Measurements from ENCODE around the gene PCP4.
A peak's percentile ranks its signal among the peaks of the same experiment; 100 is the strongest.

The PCP4 gene

GRCh38 chr21:39867198-39867650 lies at the start of gene PCP4:
Gene PCP4 (plus strand): TSS chr21:39867438. CDS start chr21:39867502, 64 bp downstream.
- DNase-seq: peak; percentile 74

- no peak for DNase-seq
These were observed 48.7 kb upstream of the PCP4 start for GRCh38 chr21:39818557-39818956.

GRCh38 chr21:39822042-39822441 lies 45.2 kb upstream of the PCP4 start:
- no peak for DNase-seq

- no peak for DNase-seq
These were observed 42.0 kb upstream of the PCP4 start for GRCh38 chr21:39825250-39825649.

- no peak for DNase-seq
These were observed 32.7 kb upstream of the PCP4 start for GRCh38 chr21:39834543-39834942.

- no peak for DNase-seq
These were observed 29.3 kb upstream of the PCP4 start for GRCh38 chr21:39837861-39838359.

GRCh38 chr21:39840373-39841097 lies 26.7 kb upstream of the PCP4 start:
- DNase-seq: no peak

GRCh38 chr21:39842741-39843459 lies 24.3 kb upstream of the PCP4 start:
- no peak for DNase-seq

GRCh38 chr21:39843483-39843882 lies 23.8 kb upstream of the PCP4 start:
- no peak for DNase-seq

GRCh38 chr21:39843916-39844315 lies 23.3 kb upstream of the PCP4 start:
- DNase-seq: no peak

GRCh38 chr21:39845571-39846130 lies 21.6 kb upstream of the PCP4 start:
- no peak for DNase-seq

- no peak for DNase-seq
These were observed 19.4 kb upstream of the PCP4 start for GRCh38 chr21:39847877-39848276.

- DNase-seq: no peak
These were observed 18.1 kb upstream of the PCP4 start for GRCh38 chr21:39849014-39849655.

GRCh38 chr21:39850333-39850732 lies 16.9 kb upstream of the PCP4 start:
- DNase-seq: no peak

- DNase-seq: no peak
These were observed 16.1 kb upstream of the PCP4 start for GRCh38 chr21:39851002-39851618.

GRCh38 chr21:39852021-39852721 lies 15.1 kb upstream of the PCP4 start:
- no peak for DNase-seq

GRCh38 chr21:39852726-39853500 lies 14.3 kb upstream of the PCP4 start:
- DNase-seq: no peak

- DNase-seq: no peak
These were observed 12.7 kb upstream of the PCP4 start for GRCh38 chr21:39854572-39854971.

GRCh38 chr21:39855595-39855994 lies 11.6 kb upstream of the PCP4 start:
- DNase-seq: no peak

- no peak for DNase-seq
These were observed 6.6 kb upstream of the PCP4 start for GRCh38 chr21:39860600-39860999.

- peak; percentile 72 for DNase-seq
These were observed 4.1 kb upstream of the PCP4 start for GRCh38 chr21:39863111-39863510.

All from NCI-H2107 (cell line).